Caco-2 (cell line): Measurements from ENCODE around the gene ZC3H18. TPM values are rescaled to one million over a fixed set of nuclear protein-coding genes. Genes with fewer than 3 reads are reported as not detected.

Source experiments
- BruUV-seq: library from RNA; stranded (reverse); fragments of 400-500 nt; replicated peaks from 2 replicates; lab custom pipeline; 2021; lab: Mats Ljungman, UMichigan
- CTCF ChIA-PET: fragments of 300-600 bp; sonication (Branson Sonifier 250); formaldehyde crosslinking; loops from one replicate; lab custom pipeline; 2022; ENCODE audit warnings: antibody characterized with exemption; lab: Charles Lee
- POLR2A ChIA-PET: fragments of 300-600 bp; sonication (Branson Sonifier 250); formaldehyde crosslinking; loops from one replicate; lab custom pipeline; 2022; ENCODE audit warnings: antibody characterized with exemption; lab: Charles Lee
- DNase-seq, 2 experiments: peaks; one replicate each; pipeline versions ENCODE4 v3.0.0 to v3.0.0-alpha.2; 2020 to 2022
- H3K27me3 ChIP-seq: replicated peaks from 2 replicates; pipeline ENCODE4 v1.6.0; 2011; ENCODE audit warnings: low read length; ENCODE audit not compliant: control insufficient read depth, insufficient read depth
- H3K36me3 ChIP-seq: 2 replicates; pipeline ENCODE4 v1.5.1; 2011; ENCODE audit warnings: low read length; ENCODE audit not compliant: control insufficient read depth, insufficient read depth
- H3K4me1 ChIP-seq: fragments of 250-450 bp; sonication (Bioruptor Pico); 2 replicates; pipeline ENCODE4 v1.5.1; 2020; ENCODE audit warnings: mild to moderate bottlenecking
- H3K4me3 ChIP-seq: 2 replicates; pipeline ENCODE4 v1.5.1; 2011; ENCODE audit warnings: low read depth, mild to moderate bottlenecking, control low read depth, low read length
- H3K9me3 ChIP-seq: fragments of 250-450 bp; sonication (Bioruptor Pico); 2 replicates; pipeline ENCODE4 v1.5.1; 2020; ENCODE audit warnings: mild to moderate bottlenecking, moderate library complexity
- H3K27ac Mint-ChIP-seq: one replicate; pipeline ENCODE4 v1.8.0; 2022; ENCODE audit warnings: mixed read lengths; ENCODE audit not compliant: unreplicated experiment
- H3K27me3 Mint-ChIP-seq: one replicate; pipeline ENCODE4 v1.8.0; 2022; ENCODE audit warnings: mixed read lengths; ENCODE audit not compliant: insufficient read depth, unreplicated experiment
- H3K36me3 Mint-ChIP-seq: one replicate; pipeline ENCODE4 v1.8.0; 2022; ENCODE audit warnings: mild to moderate bottlenecking, mixed read lengths; ENCODE audit not compliant: insufficient read depth, unreplicated experiment
- H3K4me1 Mint-ChIP-seq: one replicate; pipeline ENCODE4 v1.8.0; 2022; ENCODE audit warnings: low read depth, mixed read lengths; ENCODE audit not compliant: unreplicated experiment
- H3K4me3 Mint-ChIP-seq: one replicate; pipeline ENCODE4 v1.8.0; 2022; ENCODE audit warnings: mild to moderate bottlenecking, moderate library complexity, mixed read lengths; ENCODE audit not compliant: unreplicated experiment
- H3K9me3 Mint-ChIP-seq: one replicate; pipeline ENCODE4 v1.8.0; 2022; ENCODE audit warnings: mixed read lengths; ENCODE audit not compliant: unreplicated experiment
- CTCF ChIP-seq, 2 experiments: fragments of 200-600 bp in 1 of 2; IDR thresholded peaks; 1 replicate in 1 of 2; 2 replicates in 1 of 2; pipeline versions ENCODE4 v1.5.1 to v1.8.0; 2011 to 2022; ENCODE audit warnings: antibody characterized with exemption in 1 of 2, control low read depth in 1 of 2, inconsistent platforms in 1 of 2, low read depth in 1 of 2, low read length in 1 of 2, mild to moderate bottlenecking in 1 of 2, moderate library complexity in 1 of 2; ENCODE audit not compliant: insufficient read depth in 1 of 2, severe bottlenecking in 1 of 2, unreplicated experiment in 1 of 2
- intact Hi-C: fragments of 100-400 bp; cut with micrococcal nuclease; formaldehyde crosslinking; loops from one replicate; pipeline ENCODE4 v1.10.0; 2022; ENCODE audit not compliant: unreplicated experiment
- total RNA-seq: library from RNA; stranded (reverse); gene quantifications from 2 replicates; pipeline ENCODE4 v1.2.3, GENCODE V29; 2022

The ZC3H18 gene
- total RNA-seq, 1 experiment from 2014 or later = 82.0 TPM

- Histone ChIP-seq H3K9me3 (peaks cover 10% of the 10 kb centered on the region), H3K36me3 (no peaks in the 10 kb centered on the region), H3K4me3 (no peak overlapping the region), H3K27me3 (no peaks in the 10 kb centered on the region), H3K4me1 (peaks cover 5% of the 10 kb centered on the region)
- Mint-ChIP-seq H3K9me3 (peaks cover 18% of the 10 kb centered on the region), H3K36me3 (no peaks in the 10 kb centered on the region), H3K4me3 (no peak overlapping the region), H3K27ac (no peak overlapping the region), H3K4me1 (peaks cover 6% of the 10 kb centered on the region), H3K27me3 (peaks cover 2% of the 10 kb centered on the region)
- ChIA-PET POLR2A (no interaction called here), CTCF (no interaction called here)
- intact Hi-C loops = no loop called here
- DNase-seq = no peak
- BruUV-seq = no TSS peak
- TF ChIP-seq CTCF (IDR thresholded peaks at IDR 0.05; ENCODE audit: insufficient read depth in 1 of 2, low read depth in 1 of 2, low read length in 1 of 2, severe bottlenecking in 1 of 2, unreplicated experiment in 1 of 2) = no peak
Observed at GRCh38 chr16:88556294-88556988, 13.8 kb upstream of the ZC3H18 start.

- BruUV-seq = no TSS peak
- intact Hi-C loops = no loop called here
- H3K27me3 ChIP-seq = no peaks in the 10 kb centered on the region
- peaks cover 10% of the 10 kb centered on the region for H3K9me3 ChIP-seq
- Mint-ChIP-seq H3K4me1 (peaks cover 6% of the 10 kb centered on the region), H3K4me3 (no peak overlapping the region), H3K36me3 (no peaks in the 10 kb centered on the region), H3K9me3 (peaks cover 18% of the 10 kb centered on the region), H3K27ac (no peak overlapping the region), H3K27me3 (peaks cover 2% of the 10 kb centered on the region)
- DNase-seq = peak; percentile 75 to 84
- ChIA-PET POLR2A (interaction anchor here (0.5 to 1.0 kb wide), 3 partner anchors 49 to 118 kb away, joined by 3 to 4 read pairs (median 3); no protein-coding TSS in a partner anchor), CTCF (interaction anchor here (0.6 to 1.6 kb wide), 8 partner anchors 10 to 130 kb away, joined by 3 to 11 read pairs (median 6); partner anchors contain the start of gene ZC3H18)
- no peaks in the 10 kb centered on the region for H3K36me3 ChIP-seq
- H3K4me3 ChIP-seq = no peak overlapping the region
- TF ChIP-seq CTCF (IDR thresholded peaks at IDR 0.05; ENCODE audit: insufficient read depth in 1 of 2, low read depth in 1 of 2, low read length in 1 of 2, severe bottlenecking in 1 of 2, unreplicated experiment in 1 of 2) = peak; percentile 66 to 75
- peaks cover 9% of the 10 kb centered on the region for H3K4me1 ChIP-seq
Observed at GRCh38 chr16:88558457-88559442, 11.5 kb upstream of the ZC3H18 start.
